Skeletal muscle cell (primary cell): ENCODE results near the gene CLCA2.
"Not testable (repeated sequence)": the region's sequence is repeated elsewhere in the genome, so short reads cannot be mapped to it uniquely, and the experiment has no call there.

Source experiments
- DNase-seq: peaks from one replicate; pipeline ENCODE4 v3.0.0-alpha.2; 2010; ENCODE audit warnings: low read depth
- H3K4me3 ChIP-seq: 2 replicates; pipeline ENCODE4 v1.5.1; 2011; ENCODE audit warnings: low read depth, mild to moderate bottlenecking, control low read depth, low read length, moderate library complexity

CLCA2 gene

DNA sequence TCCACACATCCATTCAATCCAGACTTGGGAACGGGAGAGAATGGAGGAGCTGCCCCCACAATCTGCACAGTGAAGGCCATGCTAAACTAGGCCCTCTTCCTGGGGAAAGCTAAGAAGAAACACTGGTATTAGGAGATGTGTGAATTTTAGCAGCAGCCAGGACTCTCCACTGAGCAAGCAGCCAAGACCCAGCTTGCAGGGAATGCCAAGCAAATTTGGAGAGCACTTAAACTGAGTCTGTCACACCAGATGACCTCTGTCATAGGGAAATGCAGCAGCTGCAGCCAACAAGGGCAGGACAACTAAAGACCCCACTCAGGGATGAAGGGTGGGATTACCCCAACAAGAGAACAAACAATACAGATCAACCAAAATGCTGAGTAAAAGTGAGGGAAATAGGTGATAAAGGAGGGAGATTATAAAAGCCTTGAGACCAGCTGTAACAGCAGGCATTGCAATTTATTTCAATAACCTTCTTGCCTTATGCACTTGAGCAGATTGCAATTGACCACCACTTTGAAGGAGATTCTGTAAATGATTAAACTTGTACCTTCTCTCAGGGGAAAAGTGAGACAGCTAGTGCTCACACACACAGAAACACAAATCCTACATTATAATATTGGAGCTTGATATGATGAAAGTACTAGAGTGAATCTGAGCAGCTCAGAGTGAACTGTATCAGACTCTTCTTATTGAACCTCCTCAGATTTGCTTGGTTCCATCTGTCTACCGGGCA is 42.3 kb downstream of the CLCA2 start:
- no peak overlapping the region for H3K4me3 ChIP-seq
- no peak for DNase-seq

DNA sequence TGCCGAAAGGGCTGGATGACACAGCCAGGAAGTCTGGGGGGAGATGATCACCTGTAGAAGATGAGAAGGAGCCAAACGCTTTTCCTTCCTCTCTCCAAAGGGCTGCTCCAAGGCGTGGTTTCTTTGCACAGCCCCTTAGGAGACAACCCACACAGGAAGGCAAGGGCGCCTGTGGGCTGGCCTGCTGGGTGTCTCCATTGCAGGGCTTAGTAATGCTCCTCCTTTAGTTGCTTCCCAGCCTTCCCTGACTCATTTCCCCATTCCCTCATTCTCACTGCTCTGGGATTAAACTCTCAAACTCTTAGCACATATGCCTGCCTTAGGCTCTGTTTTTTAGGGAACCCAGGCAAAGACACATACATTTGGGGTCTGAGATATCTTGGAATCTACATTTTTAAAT is 43.0 kb downstream of the CLCA2 start:
- no peak for DNase-seq
- H3K4me3 ChIP-seq: no peak overlapping the region

DNA sequence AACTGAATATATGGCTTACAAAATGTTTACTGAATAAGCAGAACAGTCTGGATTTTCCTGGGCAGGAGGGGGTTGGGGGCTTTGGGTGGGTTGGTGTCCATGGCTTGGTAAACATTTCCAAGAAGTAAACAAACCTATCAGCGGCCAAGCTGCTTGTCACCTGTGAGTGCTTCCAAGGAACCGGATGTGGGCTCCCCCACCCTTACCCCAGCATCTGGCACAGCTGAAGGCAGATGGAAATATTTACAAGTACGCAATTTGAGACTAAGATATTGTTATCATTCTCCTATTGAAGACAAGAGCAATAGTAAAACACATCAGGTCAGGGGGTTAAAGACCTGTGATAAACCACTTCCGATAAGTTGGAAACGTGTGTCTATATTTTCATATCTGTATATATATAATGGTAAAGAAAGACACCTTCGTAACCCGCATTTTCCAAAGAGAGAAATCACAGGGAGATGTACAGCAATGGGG is 44.6 kb downstream of the CLCA2 start, which contains the start of gene CLCA1:
Gene CLCA1, plus strand, starts transcription at position 427 of the 477 bp plus-strand sequence. Its CDS starts 45 bp downstream, at position 472.
- H3K4me3 ChIP-seq: no peak within 1 kb of the TSS
- no peak for DNase-seq

DNA sequence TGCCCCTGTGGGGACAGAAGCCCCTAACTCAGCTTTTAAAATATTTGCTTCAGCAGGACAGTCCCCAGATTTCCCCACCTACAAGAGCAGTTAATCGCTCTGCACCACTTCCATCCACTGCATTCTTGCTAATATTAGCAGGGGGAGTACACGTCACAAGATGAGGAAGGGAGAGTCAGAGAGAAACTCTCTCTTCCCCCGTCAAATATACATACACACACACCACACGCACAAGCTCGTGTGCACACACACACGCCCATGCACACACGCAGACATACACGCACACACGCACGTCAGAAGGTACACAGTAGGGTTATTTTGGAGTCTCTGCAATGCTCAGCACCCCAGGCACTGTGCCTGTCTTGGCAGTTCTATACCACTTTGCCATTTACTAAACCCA is 46.9 kb downstream of the CLCA2 start:
- no peak for DNase-seq

DNA sequence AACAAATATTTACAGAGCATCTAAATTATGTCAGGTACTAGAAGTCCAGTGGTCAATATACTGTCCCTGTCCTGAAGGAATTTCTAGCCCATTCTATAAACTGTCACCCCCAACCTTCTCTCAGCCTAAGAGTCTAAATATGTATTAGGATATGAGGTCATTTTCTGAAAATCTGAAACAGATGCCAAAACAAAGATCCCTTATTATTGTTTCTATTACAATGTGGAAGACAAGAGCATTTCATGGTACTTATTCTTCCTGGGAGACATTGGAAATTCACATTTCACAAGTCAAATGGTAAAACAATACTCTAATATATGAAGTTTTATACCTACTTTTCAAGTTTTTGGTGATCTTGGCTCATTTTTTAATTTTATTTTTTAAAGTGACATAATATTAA is 47.3 kb downstream of the CLCA2 start:
- no peak overlapping the region for H3K4me3 ChIP-seq
- DNase-seq: no peak

More for the DNA sequence above, 46.9 kb downstream of the CLCA2 start:
- H3K4me3 ChIP-seq: no peak overlapping the region

DNA sequence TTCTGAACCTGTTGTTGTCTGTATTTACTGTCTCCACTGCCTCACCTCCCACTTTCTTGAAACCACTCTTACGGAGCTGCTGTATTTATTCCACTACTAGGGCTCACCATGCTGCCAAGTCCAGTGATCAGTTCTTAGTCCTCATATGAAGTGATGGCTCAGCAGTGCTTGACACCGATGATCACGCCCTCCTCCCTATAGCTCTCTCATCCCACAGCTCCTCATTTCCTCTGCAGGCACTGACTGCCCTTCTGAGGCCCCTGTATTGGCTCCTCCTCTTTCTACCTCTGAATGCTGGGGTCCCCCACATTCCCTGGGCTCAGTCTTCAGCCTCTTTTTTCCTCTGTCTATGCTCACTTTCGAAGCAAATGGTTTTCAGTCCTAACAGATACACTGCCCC is 48.2 kb downstream of the CLCA2 start:
- no peak overlapping the region for H3K4me3 ChIP-seq
- DNase-seq: no peak

DNA sequence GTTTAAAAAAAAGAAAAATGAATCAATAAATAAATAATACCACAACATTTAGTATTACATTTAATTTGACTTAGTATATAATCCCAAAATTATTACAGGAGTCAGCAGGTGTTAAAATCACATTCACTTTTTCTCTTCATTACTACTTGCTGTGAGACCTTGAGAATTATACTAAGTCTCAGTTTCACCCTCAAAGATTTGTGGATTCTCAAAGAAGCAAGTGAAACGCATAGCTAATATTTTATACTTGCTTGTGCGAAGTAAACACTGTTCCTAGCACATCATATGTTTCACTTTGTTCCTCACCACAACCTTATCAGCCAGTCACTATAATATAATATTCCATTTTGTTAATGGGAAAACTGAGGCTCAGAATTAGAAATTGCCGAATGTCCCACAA is 48.8 kb downstream of the CLCA2 start:
- no peak overlapping the region for H3K4me3 ChIP-seq
- DNase-seq: no peak

DNA sequence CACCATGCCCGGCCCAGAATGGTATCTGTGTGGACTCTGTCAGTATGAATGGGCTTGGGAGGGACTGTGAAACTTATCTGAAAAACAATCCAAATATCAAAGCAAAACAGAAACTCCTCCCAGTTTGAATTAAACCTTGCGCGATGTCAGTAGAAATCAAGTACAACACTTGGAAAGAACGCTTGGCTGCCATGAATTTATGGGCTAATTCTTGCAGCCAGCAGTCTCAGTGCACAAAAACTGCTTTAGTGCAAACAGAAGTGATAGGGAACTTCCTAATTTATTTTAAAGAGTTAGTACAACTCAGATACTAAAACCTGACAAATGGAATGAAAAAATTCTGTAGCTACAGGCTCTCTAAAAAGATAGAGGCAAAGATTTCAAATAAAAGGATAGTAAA is 53.3 kb downstream of the CLCA2 start:
- no peak for DNase-seq
- H3K4me3 ChIP-seq: no peak overlapping the region

DNA sequence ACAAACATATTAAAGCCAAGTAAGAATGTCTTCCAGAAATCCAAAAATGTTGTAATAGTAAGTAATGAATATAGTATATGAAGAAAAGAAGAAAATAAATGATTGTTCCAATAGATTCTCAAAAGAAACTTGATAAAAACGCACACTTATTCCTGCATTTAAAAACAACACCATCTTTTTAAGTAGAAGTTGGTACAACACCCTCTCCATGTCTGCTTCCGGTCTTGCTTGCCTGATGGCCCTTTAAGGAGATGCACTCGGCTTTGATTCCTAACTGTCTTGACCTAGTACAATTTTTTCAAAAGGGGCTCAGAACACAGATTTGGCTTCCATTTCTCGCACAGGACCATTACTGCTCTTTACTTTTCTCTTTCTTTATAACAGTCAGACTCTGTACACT is 53.7 kb downstream of the CLCA2 start:
- no peak overlapping the region for H3K4me3 ChIP-seq
- DNase-seq: no peak

DNA sequence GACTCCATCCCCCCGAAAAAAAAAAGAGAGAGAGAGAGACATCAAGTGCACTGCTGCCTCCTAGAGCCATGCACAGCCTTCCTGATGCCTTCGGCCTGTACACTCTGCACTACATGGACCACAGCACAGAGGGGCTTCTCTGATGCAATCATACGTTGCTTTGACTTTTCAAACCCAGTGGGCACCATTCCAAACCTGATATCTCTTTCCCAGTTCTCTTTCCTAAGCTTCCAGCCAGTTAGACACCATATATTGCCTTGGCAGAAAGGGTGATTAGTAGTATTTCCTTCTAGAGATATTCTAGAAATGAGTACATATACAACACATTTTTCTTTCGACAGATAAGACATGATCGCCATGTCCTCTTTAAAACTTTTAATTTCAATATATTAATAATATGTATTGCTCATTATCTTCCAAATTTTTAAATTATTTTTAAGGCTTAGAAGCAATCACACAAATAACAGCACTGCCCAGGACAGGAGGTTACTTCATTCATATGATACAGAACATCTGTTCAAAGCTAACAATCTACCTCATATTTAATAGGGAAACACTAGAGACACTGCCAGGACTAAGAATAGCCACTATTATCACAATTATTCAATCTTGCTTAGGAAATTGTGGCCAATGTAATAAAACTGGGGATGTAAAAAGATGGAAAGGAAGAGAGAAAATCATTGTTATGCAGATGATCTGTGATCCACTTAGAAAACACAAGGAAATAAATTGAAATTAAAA is 54.6 kb downstream of the CLCA2 start:
- no peak for DNase-seq

DNA sequence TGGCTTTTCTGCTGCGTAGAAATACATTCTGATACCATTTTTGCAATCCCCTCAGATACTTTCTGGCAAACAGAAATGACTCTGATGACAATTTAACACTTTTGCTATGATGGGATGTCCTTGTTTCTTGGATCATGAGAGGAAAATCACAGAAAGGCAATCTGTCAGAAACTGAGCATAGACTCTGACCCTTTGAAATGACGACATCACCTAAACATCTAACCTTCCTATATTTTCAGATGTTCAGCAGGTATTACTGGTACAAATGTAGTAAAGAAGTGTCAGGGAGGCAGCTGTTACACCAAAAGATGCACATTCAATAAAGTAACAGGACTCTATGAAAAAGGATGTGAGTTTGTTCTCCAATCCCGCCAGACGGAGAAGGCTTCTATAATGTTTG is 58.0 kb downstream of the CLCA2 start:
- H3K4me3 ChIP-seq: no peak overlapping the region
- DNase-seq: no peak

More for the DNA sequence above, 54.6 kb downstream of the CLCA2 start:
- H3K4me3 ChIP-seq: no peak overlapping the region

DNA sequence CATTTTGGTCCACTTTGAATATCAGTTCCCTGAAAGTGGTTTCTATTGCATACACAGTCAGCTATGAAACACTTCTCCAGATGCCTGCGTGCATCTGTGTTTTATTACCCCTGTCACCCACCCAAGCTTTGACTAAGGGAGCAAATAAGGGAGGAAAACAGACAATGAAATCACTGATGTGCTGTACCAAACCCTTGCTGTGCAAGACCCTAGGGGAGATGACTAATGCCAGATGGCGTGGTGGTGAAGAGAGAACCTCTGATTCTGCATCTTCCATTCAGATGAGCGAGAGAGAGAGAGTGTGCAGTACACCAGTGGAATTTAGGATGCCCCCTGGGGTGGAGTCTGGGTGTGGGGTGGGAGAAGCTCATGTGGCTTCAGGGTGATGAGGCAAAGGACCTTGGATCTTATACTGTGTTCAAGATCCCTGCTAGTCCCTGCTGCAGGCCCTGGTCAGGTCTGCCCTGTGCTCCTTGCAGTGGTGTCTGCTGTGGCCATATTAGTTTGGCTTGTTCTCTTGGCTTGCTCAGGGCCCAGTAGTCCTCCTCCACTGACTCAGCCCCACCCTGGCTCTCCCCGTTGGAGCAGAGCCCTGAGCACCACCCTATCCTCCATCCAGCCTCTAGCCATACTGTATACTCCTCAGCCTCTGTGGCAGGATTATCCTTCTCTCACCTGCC is 63.3 kb downstream of the CLCA2 start:
- peak; percentile 99 for DNase-seq

DNA sequence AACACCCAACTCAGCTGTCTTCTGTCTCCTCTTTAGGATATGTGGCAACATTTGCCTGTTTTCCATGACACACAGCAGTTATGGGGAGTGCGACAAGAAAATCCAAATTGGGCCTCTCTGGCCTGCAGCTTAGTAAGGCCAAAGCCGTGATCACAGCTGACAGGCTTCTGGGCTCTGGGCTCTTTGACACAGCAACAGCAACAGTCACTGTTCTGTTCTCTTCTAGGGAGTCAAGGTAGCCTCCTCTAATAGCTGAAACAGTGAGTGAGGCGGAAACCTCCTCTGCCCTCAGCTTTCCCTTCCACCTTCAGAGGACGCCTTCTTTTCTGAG is 63.8 kb downstream of the CLCA2 start:
- no peak for DNase-seq
- no peak overlapping the region for H3K4me3 ChIP-seq

More for the DNA sequence above, 63.3 kb downstream of the CLCA2 start:
- H3K4me3 ChIP-seq: no peak overlapping the region

DNA sequence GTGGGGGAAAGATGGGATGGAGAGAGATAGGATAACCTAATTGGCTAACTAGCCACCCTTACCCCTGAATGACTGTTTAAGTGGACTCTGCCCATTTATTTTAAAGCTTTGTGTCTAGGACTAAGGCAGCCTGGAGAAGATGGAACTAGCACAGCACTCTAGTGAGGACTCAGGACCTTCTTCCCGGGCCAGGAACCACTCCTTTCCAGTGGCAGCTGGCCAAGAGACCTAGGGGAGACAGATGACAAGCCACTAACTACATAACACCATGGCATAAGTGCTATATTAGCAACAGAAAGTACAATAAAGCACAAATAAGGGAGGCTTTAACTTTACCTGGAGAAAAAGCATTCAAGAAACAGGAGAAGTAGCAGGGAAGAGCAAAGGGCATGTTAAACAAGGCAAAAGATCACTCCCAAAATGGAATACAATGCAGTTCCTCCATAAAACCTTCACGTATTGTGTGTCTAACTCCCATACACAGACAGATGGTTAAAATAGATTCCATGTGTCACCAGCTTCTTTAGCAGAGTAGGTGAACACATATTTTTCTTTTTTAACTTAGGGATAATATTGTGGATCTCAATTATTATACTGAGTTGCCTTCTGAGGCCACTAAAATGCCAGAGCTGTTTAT is 65.4 kb downstream of the CLCA2 start:
- DNase-seq: no peak

DNA sequence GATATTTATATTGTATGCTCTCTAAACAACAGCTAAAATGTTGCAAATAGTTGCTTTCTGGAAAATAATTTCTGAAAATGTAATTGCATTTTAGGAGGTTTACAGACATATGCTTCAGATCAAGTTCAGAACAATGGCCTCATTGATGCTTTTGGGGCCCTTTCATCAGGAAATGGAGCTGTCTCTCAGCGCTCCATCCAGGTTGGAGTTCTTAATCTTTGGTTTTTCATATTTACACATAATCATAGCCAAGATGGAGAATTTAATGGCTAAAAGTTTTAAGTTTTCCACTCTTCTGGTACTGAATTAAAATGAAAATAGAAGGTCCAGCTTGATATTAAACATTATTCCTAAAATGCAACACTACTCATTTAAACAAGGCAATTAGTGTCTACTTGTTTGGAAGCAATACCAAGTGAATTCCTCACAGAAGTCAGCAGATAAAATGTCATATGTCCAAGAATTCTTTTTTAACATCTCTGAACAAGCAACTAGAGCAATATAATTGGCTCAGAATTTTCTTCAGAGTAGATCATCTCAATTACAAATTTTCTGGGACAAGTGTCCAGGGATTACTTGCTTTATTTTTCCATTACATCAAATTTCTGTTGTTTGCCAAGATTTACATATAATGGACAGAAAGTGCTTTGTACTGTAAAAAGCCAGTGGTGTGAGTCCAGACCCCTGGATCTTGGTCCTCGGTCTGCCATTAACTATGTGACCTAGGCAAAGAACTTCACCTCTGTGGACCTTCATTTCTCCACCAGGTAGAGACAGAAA is 67.4 kb downstream of the CLCA2 start:
- H3K4me3 ChIP-seq: no peak overlapping the region
- DNase-seq: no peak

More for the DNA sequence above, 65.4 kb downstream of the CLCA2 start:
- no peak overlapping the region for H3K4me3 ChIP-seq

DNA sequence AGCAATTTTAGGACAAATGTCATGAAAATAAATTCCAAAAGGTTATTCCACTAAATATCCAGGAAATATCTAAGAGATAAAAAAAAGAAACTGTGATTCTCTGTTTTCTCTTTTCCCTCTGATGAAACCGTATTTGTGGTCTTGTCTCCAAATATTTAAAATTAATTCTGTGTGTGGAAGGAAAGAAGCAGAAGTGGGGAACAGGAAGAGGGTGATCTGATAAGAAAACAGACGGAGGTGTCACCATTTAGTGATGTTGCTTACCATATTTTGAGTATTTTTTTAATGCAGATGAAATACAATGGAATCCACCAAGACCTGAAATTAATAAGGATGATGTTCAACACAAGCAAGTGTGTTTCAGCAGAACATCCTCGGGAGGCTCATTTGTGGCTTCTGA is 74.3 kb downstream of the CLCA2 start:
- no peak overlapping the region for H3K4me3 ChIP-seq
- DNase-seq: no peak

DNA sequence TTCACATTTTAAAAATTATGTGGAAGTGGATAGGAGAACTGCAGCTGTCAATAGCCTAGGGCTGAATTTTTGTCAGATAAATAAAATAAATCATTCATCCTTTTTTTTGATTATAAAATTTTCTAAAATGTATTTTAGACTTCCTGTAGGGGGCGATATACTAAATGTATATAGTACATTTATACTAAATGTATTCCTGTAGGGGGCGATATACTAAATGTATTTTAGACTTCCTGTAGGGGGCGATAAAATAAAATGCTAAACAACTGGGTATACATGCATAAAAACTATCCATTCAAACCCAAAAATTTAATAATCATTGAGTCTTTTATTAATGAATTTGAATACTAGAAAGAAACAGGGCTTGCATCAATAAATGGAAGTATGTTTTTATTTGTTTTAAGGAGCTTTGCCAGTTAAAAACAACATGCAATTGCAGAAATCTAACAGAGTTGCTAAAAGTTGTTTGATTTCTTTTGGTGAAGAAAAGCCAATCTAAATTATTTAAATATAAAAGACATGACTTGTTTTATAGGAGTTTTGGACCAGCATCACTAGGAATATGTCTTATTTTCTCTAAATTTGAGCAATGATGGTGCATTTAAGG is 76.1 kb downstream of the CLCA2 start:
- DNase-seq: no peak
- no peak overlapping the region for H3K4me3 ChIP-seq

DNA sequence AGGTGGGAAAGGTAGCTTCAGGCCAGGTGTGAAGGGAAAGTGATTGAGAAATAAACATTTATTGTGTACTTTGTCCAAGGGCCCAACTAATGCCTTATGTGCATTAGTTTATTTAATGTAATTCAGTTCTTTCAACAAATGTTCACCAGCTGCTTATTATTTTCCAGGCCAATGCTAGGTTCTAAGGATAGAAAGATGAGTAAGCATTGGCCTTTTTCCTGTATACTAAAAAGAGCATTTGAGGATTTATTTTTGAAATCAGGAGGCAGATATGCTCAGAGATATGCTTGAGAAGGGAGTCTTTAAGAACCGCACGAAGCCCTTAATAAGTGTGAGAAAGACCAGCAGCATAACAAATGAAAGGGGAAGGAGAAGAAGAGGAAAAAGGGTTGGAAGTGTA is 76.7 kb downstream of the CLCA2 start:
- no peak for DNase-seq
- H3K4me3 ChIP-seq: no peak overlapping the region

DNA sequence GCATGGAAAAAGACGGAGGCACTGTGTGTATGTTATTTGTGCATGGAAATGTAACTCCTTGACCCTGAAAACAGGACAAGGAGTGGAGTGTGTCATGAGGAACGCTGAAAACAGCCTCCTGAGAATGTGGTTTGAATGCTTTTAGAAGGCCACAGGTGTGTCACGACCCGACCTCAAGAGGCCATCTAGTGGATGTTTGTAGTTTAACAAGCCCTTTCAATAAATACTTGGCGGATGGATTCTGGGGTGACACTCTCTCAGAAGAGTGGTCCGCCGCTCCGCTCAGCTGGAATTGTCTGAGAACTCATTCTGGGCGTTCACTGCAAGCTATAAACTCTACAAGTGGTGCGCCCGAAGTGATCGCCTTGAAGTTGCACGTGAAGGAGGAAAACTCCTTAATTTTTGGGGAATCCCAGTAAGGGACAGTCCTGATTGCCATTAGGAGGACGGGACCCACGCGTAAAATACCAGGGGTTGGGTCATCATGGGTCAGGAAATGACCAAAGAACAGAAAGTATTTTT is 78.2 kb downstream of the CLCA2 start:
- peak overlapping the region; percentile 9 for H3K4me3 ChIP-seq
- DNase-seq: not testable (repeated sequence)
